H9 (cell line): Measurements from ENCODE around the gene TAF15. TPM values are rescaled to one million over a fixed set of nuclear protein-coding genes. Genes with fewer than 3 reads are reported as not detected.

Source experiments
- DNase-seq: peaks from one replicate; pipeline ENCODE4 v3.0.0-alpha.2; 2017
- H2AFZ ChIP-seq: one replicate; pipeline ENCODE4 v1.6.1; 2013; ENCODE audit warnings: mild to moderate bottlenecking, low read length, control low read depth, moderate library complexity
- H2AK5ac ChIP-seq: 2 replicates; pipeline ENCODE4 v1.6.1; 2013; ENCODE audit warnings: low read length, control low read depth, mixed read lengths; ENCODE audit not compliant: insufficient read length
- H2BK120ac ChIP-seq: one replicate; pipeline ENCODE4 v1.6.1; 2013; ENCODE audit warnings: low read depth, mild to moderate bottlenecking, low read length, control low read depth, inconsistent platforms; ENCODE audit not compliant: poor library complexity, severe bottlenecking
- H2BK12ac ChIP-seq: 2 replicates; pipeline ENCODE4 v1.6.1; 2013; ENCODE audit warnings: low read length, control low read depth, mixed read lengths, low read depth; ENCODE audit not compliant: insufficient read length
- H2BK15ac ChIP-seq: 2 replicates; pipeline ENCODE4 v1.6.1; 2013; ENCODE audit warnings: low read depth, low read length, control low read depth
- H2BK20ac ChIP-seq: one replicate; pipeline ENCODE4 v1.6.1; 2013; ENCODE audit warnings: low read depth, mild to moderate bottlenecking, low read length, control low read depth, inconsistent platforms; ENCODE audit not compliant: poor library complexity, severe bottlenecking
- H2BK5ac ChIP-seq: 2 replicates; pipeline ENCODE4 v1.6.1; 2013; ENCODE audit warnings: low read length, control low read depth, mixed read lengths; ENCODE audit not compliant: insufficient read length
- H3K14ac ChIP-seq: 2 replicates; pipeline ENCODE4 v1.6.1; 2013; ENCODE audit warnings: low read length, control low read depth; ENCODE audit not compliant: insufficient read depth
- H3K18ac ChIP-seq: 2 replicates; pipeline ENCODE4 v1.6.1; 2013; ENCODE audit warnings: low read depth, mild to moderate bottlenecking, mixed read lengths, low read length, control low read depth; ENCODE audit not compliant: insufficient read length
- H3K23ac ChIP-seq: 2 replicates; pipeline ENCODE4 v1.6.1; 2013; ENCODE audit warnings: low read length, control low read depth, mixed read lengths, low read depth; ENCODE audit not compliant: insufficient read length
- H3K23me2 ChIP-seq: 2 replicates; pipeline ENCODE4 v1.6.1; 2013; ENCODE audit warnings: low read depth, mild to moderate bottlenecking, mixed read lengths, low read length, control low read depth; ENCODE audit not compliant: insufficient read length, poor library complexity, severe bottlenecking
- H3K27ac ChIP-seq: 2 replicates; pipeline ENCODE4 v1.5.1; 2013; ENCODE audit warnings: low read length, control low read depth, mixed read lengths, low read depth; ENCODE audit not compliant: insufficient read length
- H3K27me3 ChIP-seq: 2 replicates; pipeline ENCODE4 v1.6.1; 2013; ENCODE audit warnings: low read length, control low read depth, inconsistent platforms; ENCODE audit not compliant: insufficient read depth
- H3K4ac ChIP-seq: 2 replicates; pipeline ENCODE4 v1.6.1; 2013; ENCODE audit warnings: low read depth, mild to moderate bottlenecking, control low read depth, inconsistent platforms, low read length, moderate library complexity
- H3K4me1 ChIP-seq: 2 replicates; pipeline ENCODE4 v1.6.1; 2013; ENCODE audit warnings: low read length, control low read depth, inconsistent platforms; ENCODE audit not compliant: insufficient read depth
- H3K4me2 ChIP-seq: 2 replicates; pipeline ENCODE4 v1.6.1; 2013; ENCODE audit warnings: low read length, control low read depth, mixed read lengths; ENCODE audit not compliant: insufficient read length, insufficient read depth
- H3K56ac ChIP-seq: 2 replicates; pipeline ENCODE4 v1.6.1; 2013; ENCODE audit warnings: low read depth, mild to moderate bottlenecking, mixed read lengths, low read length, control low read depth; ENCODE audit not compliant: insufficient read length
- H3K79me1 ChIP-seq: 2 replicates; pipeline ENCODE4 v1.6.1; 2013; ENCODE audit warnings: low read depth, mild to moderate bottlenecking, moderate library complexity, low read length, control low read depth, inconsistent platforms; ENCODE audit not compliant: insufficient read depth, poor library complexity, severe bottlenecking
- H3K79me2 ChIP-seq: 2 replicates; pipeline ENCODE4 v1.6.1; 2013; ENCODE audit warnings: low read length, control low read depth, inconsistent platforms; ENCODE audit not compliant: insufficient read depth
- H3K9ac ChIP-seq: 2 replicates; pipeline ENCODE4 v1.6.1; 2013; ENCODE audit warnings: low read length, control low read depth, mixed read lengths; ENCODE audit not compliant: insufficient read length; ENCODE audit errors: extremely low read depth
- H3K9me3 ChIP-seq: one replicate; pipeline ENCODE4 v1.6.1; 2013; ENCODE audit warnings: low read depth, low read length, inconsistent platforms; ENCODE audit not compliant: control insufficient read depth
- H3T11ph ChIP-seq: one replicate; pipeline ENCODE4 v1.6.1; 2013; ENCODE audit warnings: mild to moderate bottlenecking, low read length, control low read depth, inconsistent platforms
- H4K20me1 ChIP-seq: one replicate; pipeline ENCODE4 v1.6.1; 2013; ENCODE audit not compliant: control insufficient read depth, insufficient read length, insufficient read depth
- H4K5ac ChIP-seq: 2 replicates; pipeline ENCODE4 v1.6.1; 2013; ENCODE audit warnings: low read depth, mild to moderate bottlenecking, mixed read lengths, low read length, control low read depth; ENCODE audit not compliant: insufficient read length
- H4K8ac ChIP-seq: replicated peaks from 2 replicates; pipeline ENCODE4 v1.6.1; 2013; ENCODE audit warnings: low read length, control low read depth, mixed read lengths, low read depth; ENCODE audit not compliant: insufficient read length
- H4K91ac ChIP-seq: 2 replicates; pipeline ENCODE4 v1.6.1; 2013; ENCODE audit warnings: low read depth, mild to moderate bottlenecking, moderate library complexity, mixed read lengths, low read length, control low read depth; ENCODE audit not compliant: insufficient read length
- H3K27ac Mint-ChIP-seq, 3 experiments: 2 replicates in 2 of 3; 3 replicates in 1 of 3; pipeline ENCODE4 v1.8.0; 2020 to 2021; ENCODE audit warnings: mixed read lengths in 3 of 3, mild to moderate bottlenecking in 1 of 3, moderate library complexity in 1 of 3
- H3K27me3 Mint-ChIP-seq: 2 replicates; pipeline ENCODE4 v1.8.0; 2021; ENCODE audit warnings: low read depth, mild to moderate bottlenecking, moderate library complexity, mixed read lengths
- H3K36me3 Mint-ChIP-seq, 3 experiments: 2 replicates in 2 of 3; 3 replicates in 1 of 3; pipeline ENCODE4 v1.8.0; 2020 to 2021; ENCODE audit warnings: low read depth in 3 of 3, mixed read lengths in 3 of 3; ENCODE audit not compliant: insufficient read depth in 1 of 3
- H3K4me1 Mint-ChIP-seq, 2 experiments: 2 replicates each; pipeline ENCODE4 v1.8.0; 2020; ENCODE audit warnings: mixed read lengths in 2 of 2
- H3K4me3 Mint-ChIP-seq, 2 experiments: 2 replicates in 1 of 2; 3 replicates in 1 of 2; pipeline ENCODE4 v1.8.0; 2020 to 2021; ENCODE audit warnings: mild to moderate bottlenecking in 2 of 2, mixed read lengths in 2 of 2, moderate library complexity in 1 of 2
- H3K9me3 Mint-ChIP-seq, 2 experiments: 2 replicates in 1 of 2; 3 replicates in 1 of 2; pipeline ENCODE4 v1.8.0; 2020; ENCODE audit warnings: mild to moderate bottlenecking in 2 of 2, mixed read lengths in 2 of 2, moderate library complexity in 1 of 2
- CTCF ChIP-seq: fragments of 200-600 bp; sonication (generic); conservative IDR thresholded peaks from 3 replicates; pipeline ENCODE4 v1.8.0; 2021; ENCODE audit warnings: antibody characterized with exemption, mild to moderate bottlenecking
- WGBS: extraction: QIAGEN DNeasy Blood & Tissue Kit; methylation state at CpG from one replicate; pipeline ENCODE4 v1.1.7; 2013; ENCODE audit warnings: missing lambda C conversion rate, low lambda C conversion rate, mixed read lengths; ENCODE audit not compliant: insufficient read length; ENCODE audit errors: extremely low coverage; 5-methylcytosine and 5-hydroxymethylcytosine counted together
- total RNA-seq: library from RNA; stranded (reverse); gene quantifications from 2 replicates; pipeline ENCODE4 v1.2.1, GENCODE V29; 2021

TAF15 gene
- total RNA-seq, 1 experiment from 2014 or later: 304 TPM

DNA sequence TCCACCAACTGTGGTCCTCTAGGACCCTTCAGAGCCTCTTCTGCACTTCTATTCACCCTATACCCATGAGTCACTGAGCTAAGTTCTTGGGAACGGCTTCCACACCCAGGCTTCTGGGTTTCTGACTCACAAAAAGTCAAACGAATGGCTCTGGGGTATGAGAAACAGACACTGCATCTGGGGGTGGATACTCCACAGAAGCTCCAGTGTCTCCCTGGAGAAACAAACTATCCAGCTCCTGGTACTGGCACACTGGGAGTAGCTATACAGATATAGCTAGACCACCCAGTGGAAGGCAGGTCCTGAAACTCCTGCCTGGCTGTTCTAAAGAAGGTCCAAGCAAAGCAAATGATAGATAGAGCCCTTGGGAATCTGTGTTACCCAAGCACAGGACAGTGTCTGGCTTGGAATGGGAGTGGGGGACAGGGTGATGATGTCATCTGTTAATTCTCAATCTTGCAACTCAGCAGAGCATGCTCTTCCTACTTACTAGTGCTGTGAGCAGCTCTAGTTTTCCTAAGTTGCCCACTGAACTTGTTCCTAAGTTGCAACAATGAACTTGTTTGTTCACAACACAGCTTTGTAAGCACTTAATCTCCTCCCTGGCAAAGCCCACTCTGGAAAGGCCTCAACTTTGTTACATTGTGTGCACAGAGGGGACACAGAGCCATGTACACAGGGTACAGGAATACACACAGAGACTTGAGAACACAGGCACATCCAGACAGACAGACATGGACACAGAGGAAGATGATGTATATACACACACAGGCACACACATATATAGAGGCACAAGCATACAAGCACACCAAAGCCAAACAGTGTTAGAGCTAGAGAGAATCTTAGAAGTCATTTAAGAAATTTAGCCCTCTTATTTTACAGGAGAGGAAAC is 20.6 kb upstream of the TAF15 start:
- no peak overlapping the region for H3K23ac ChIP-seq
- H4K20me1 ChIP-seq: no peaks in the 10 kb centered on the region
- no peak overlapping the region for H3K14ac ChIP-seq
- H2AFZ ChIP-seq: no peak overlapping the region
- H3K18ac ChIP-seq: no peak overlapping the region
- 0 out of 2 replicates have a peak, but pooled peaks cover 2% of the 10 kb centered on the region for H3K4me1 ChIP-seq
- no peaks in the 10 kb centered on the region for H3K36me3 Mint-ChIP-seq
- H3K27ac Mint-ChIP-seq: no peak overlapping the region
- H2BK12ac ChIP-seq: no peak overlapping the region
- no peak overlapping the region for H3K27ac ChIP-seq
- H3K27me3 ChIP-seq: peaks cover 4% of the 10 kb centered on the region
- no CpG with 5 or more reads among the region's 2 CpGs for WGBS
- no peaks in the 10 kb centered on the region for H3K79me2 ChIP-seq
- no peak for DNase-seq
- H3K27me3 Mint-ChIP-seq: peaks cover 67% of the 10 kb centered on the region
- no peak overlapping the region for H4K5ac ChIP-seq
- no peak overlapping the region for H3K4me2 ChIP-seq
- no peak for TF ChIP-seq CTCF
- no peak overlapping the region for H2BK20ac ChIP-seq
- H3K56ac ChIP-seq: no peak overlapping the region
- H3K79me1 ChIP-seq: no peaks in the 10 kb centered on the region
- H2BK5ac ChIP-seq: no peak overlapping the region
- peaks cover 6 to 19% of the 10 kb centered on the region in 2 experiments for H3K4me1 Mint-ChIP-seq
- H4K8ac ChIP-seq: no peak overlapping the region
- H3T11ph ChIP-seq: no peak overlapping the region
- H3K4ac ChIP-seq: no peak overlapping the region
- H3K4me3 Mint-ChIP-seq: no peak overlapping the region; a peak in 1 of 5 replicates
- no peak overlapping the region for H2BK15ac ChIP-seq
- no peaks in the 10 kb centered on the region for H3K23me2 ChIP-seq
- H3K9me3 Mint-ChIP-seq: no peaks in the 10 kb centered on the region
- no peak overlapping the region for H2AK5ac ChIP-seq
- no peak overlapping the region for H4K91ac ChIP-seq
- H3K9ac ChIP-seq: no peak overlapping the region
- H3K9me3 ChIP-seq: no peaks in the 10 kb centered on the region
- no peak overlapping the region for H2BK120ac ChIP-seq
